HL-60 (cell line): ENCODE measurements around the gene BMPER.

Source experiments
- DNase-seq, 2 experiments: peaks; one replicate each; pipeline ENCODE4 v3.0.0-alpha.2; 2010 to 2020; ENCODE audit warnings: low read depth in 1 of 2, low spot score in 1 of 2
- H3K27ac ChIP-seq: fragments of 250-450 bp; sonication (Bioruptor Pico); replicated peaks from 2 replicates; pipeline ENCODE4 v1.5.1; 2020; ENCODE audit warnings: mild to moderate bottlenecking, moderate library complexity
- H3K27me3 ChIP-seq: fragments of 250-450 bp; sonication (Bioruptor Pico); 2 replicates; pipeline ENCODE4 v1.5.1; 2021; ENCODE audit warnings: mild to moderate bottlenecking, moderate library complexity; ENCODE audit not compliant: insufficient read depth, poor library complexity, severe bottlenecking
- H3K4me3 ChIP-seq: replicated peaks from 2 replicates; pipeline ENCODE4 v1.5.1; 2011; ENCODE audit warnings: mild to moderate bottlenecking, control low read depth, low read length; ENCODE audit not compliant: insufficient read depth
- GABPA ChIP-seq: IDR thresholded peaks from 2 replicates; pipeline ENCODE4 v1.6.1; 2012; ENCODE audit warnings: low read depth
- POLR2AphosphoS5 ChIP-seq: IDR thresholded peaks from 2 replicates; pipeline ENCODE4 v1.6.1; 2012; ENCODE audit warnings: low read depth
- REST ChIP-seq: IDR thresholded peaks from 2 replicates; pipeline ENCODE4 v1.6.1; 2012; ENCODE audit warnings: low read depth; ENCODE audit not compliant: insufficient replicate concordance
- SPI1 ChIP-seq: IDR thresholded peaks from 2 replicates; pipeline ENCODE4 v1.6.1; 2012; ENCODE audit warnings: low read depth, mild to moderate bottlenecking, borderline replicate concordance
- TF ChIP-seq, protein P1 (sequence below): IDR thresholded peaks from one replicate; pipeline ENCODE4 v1.5.1; 2011; ENCODE audit warnings: low read length, control low read depth, inconsistent platforms; ENCODE audit not compliant: insufficient read depth

BMPER gene

GRCh38 chr7:34121366-34121765 is 216.0 kb downstream of the BMPER start:
- DNase-seq = no peak
- Histone ChIP-seq H3K27ac (no peak overlapping the region), H3K27me3 (no peaks in the 10 kb centered on the region), H3K4me3 (no peak overlapping the region)
- no peak for TF ChIP-seq GABPA
- TF ChIP-seq POLR2AphosphoS5 = no peak
- TF ChIP-seq SPI1 = no peak
- TF ChIP-seq REST = no peak
- TF ChIP-seq, protein P1, sequence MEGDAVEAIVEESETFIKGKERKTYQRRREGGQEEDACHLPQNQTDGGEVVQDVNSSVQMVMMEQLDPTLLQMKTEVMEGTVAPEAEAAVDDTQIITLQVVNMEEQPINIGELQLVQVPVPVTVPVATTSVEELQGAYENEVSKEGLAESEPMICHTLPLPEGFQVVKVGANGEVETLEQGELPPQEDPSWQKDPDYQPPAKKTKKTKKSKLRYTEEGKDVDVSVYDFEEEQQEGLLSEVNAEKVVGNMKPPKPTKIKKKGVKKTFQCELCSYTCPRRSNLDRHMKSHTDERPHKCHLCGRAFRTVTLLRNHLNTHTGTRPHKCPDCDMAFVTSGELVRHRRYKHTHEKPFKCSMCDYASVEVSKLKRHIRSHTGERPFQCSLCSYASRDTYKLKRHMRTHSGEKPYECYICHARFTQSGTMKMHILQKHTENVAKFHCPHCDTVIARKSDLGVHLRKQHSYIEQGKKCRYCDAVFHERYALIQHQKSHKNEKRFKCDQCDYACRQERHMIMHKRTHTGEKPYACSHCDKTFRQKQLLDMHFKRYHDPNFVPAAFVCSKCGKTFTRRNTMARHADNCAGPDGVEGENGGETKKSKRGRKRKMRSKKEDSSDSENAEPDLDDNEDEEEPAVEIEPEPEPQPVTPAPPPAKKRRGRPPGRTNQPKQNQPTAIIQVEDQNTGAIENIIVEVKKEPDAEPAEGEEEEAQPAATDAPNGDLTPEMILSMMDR = no peak

GRCh38 chr7:34123316-34123715 is 218.0 kb downstream of the BMPER start:
- TF ChIP-seq, protein P1 = no peak
- no peak for TF ChIP-seq GABPA
- no peak for TF ChIP-seq SPI1
- no peak for TF ChIP-seq REST
- TF ChIP-seq POLR2AphosphoS5 = no peak
- Histone ChIP-seq H3K27me3 (no peaks in the 10 kb centered on the region), H3K4me3 (no peak overlapping the region), H3K27ac (no peak overlapping the region)
- DNase-seq = no peak

DNA sequence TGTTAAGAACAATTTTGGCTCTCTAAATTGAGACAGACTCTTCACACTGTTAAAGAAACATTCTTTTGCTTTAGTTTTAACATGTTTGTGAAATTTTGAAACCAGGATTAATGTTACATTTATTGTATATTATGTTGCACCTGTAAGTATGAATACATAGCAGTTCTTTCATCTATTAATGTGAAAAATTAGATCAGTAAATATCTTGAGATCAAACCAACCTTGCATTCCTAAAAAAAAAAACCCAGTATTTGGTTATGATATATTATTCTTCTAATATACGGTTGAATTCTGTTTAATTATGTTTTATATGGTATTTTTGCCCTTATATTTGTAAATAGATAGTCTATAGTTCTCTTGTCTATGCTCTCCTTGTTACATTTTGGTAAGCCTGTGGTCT is 219.4 kb downstream of the BMPER start:
- Histone ChIP-seq H3K27ac (no peak overlapping the region), H3K27me3 (no peaks in the 10 kb centered on the region), H3K4me3 (no peak overlapping the region)
- TF ChIP-seq POLR2AphosphoS5 (no peak), GABPA (no peak), SPI1 (no peak), REST (no peak)
- TF ChIP-seq, protein P1 = no peak
- DNase-seq = no peak
